ENCODE results near the gene TCF4.

DNA sequence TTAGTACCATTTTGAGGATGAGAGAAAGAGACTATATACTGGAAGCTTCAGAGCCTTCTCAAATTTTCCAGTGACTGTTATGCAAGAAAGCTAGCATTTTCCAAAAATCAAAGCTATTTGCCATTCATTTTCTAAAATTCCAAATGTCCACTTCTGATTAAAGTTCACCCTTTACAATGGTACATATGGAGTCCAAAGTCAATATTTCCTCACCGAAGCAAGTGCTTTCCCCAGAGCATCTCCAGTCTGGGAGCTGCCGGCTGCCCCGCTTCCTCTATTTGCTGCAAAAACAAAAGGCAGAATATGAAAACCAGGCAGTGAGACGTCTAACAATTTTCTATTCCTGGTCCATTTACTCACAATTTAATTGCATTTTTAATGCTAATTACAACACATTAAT lies 326.7 kb downstream of the TCF4 start:
- no peak for TF ChIP-seq POLR2AphosphoS5 (IDR thresholded peaks at IDR 0.05; ENCODE audit: low read depth, low read length)
- no peak for TF ChIP-seq SPI1 (IDR thresholded peaks at IDR 0.05; ENCODE audit: low read depth, low read length)
- TF ChIP-seq POLR2A (IDR thresholded peaks at IDR 0.05; ENCODE audit: low read depth, low read length) = no peak
- TF ChIP-seq TAF1 (IDR thresholded peaks at IDR 0.05; ENCODE audit: low read depth, low read length) = no peak
- no peak for TF ChIP-seq PAX5 (IDR thresholded peaks at IDR 0.05; ENCODE audit: insufficient read depth, low read length, severe bottlenecking)
